NCI-H774 (cell line): Measurements from ENCODE around the gene SLC6A2.
"Not testable (repeated sequence)": the region's sequence is repeated elsewhere in the genome, so short reads cannot be mapped to it uniquely, and the experiment has no call there.

Source experiments
- DNase-seq: peaks from one replicate; lab custom pipeline; 2025; lab: John Stamatoyannopoulos, UW

SLC6A2 gene

GRCh38 chr16:55655897-55656681 lies at the start of gene SLC6A2:
Gene SLC6A2 (plus strand): TSS chr16:55655988. CDS start chr16:55656695, 707 bp downstream.
- DNase-seq: no peak

GRCh38 chr16:55613613-55614335 lies 42.0 kb upstream of the SLC6A2 start:
- DNase-seq: no peak

- DNase-seq: no peak
These were observed 40.7 kb upstream of the SLC6A2 start for GRCh38 chr16:55615071-55615470.

- DNase-seq: not testable (repeated sequence)
These were observed 40.1 kb upstream of the SLC6A2 start for GRCh38 chr16:55615670-55616069.

GRCh38 chr16:55621771-55622170 lies 34.0 kb upstream of the SLC6A2 start:
- no peak for DNase-seq

GRCh38 chr16:55622272-55622671 lies 33.5 kb upstream of the SLC6A2 start:
- no peak for DNase-seq

- DNase-seq: no peak
These were observed 32.7 kb upstream of the SLC6A2 start for GRCh38 chr16:55622930-55623561.

GRCh38 chr16:55623640-55624039 lies 32.1 kb upstream of the SLC6A2 start:
- DNase-seq: no peak

- DNase-seq: no peak
These were observed 31.1 kb upstream of the SLC6A2 start for GRCh38 chr16:55624696-55625095.

- no peak for DNase-seq
These were observed 29.9 kb upstream of the SLC6A2 start for GRCh38 chr16:55625843-55626242.

- DNase-seq: no peak
These were observed 27.4 kb upstream of the SLC6A2 start for GRCh38 chr16:55628306-55628968.

GRCh38 chr16:55630774-55631173 lies 25.0 kb upstream of the SLC6A2 start:
- no peak for DNase-seq

GRCh38 chr16:55632259-55632658 lies 23.5 kb upstream of the SLC6A2 start:
- no peak for DNase-seq

GRCh38 chr16:55634193-55634592 lies 21.6 kb upstream of the SLC6A2 start:
- no peak for DNase-seq

- no peak for DNase-seq
These were observed 17.5 kb upstream of the SLC6A2 start for GRCh38 chr16:55638256-55638655.

- DNase-seq: no peak
These were observed 15.0 kb upstream of the SLC6A2 start for GRCh38 chr16:55640701-55641327.

- no peak for DNase-seq
These were observed 14.2 kb upstream of the SLC6A2 start for GRCh38 chr16:55641430-55642056.

- no peak for DNase-seq
These were observed 13.2 kb upstream of the SLC6A2 start for GRCh38 chr16:55642611-55643010.

- no peak for DNase-seq
These were observed 12.4 kb upstream of the SLC6A2 start for GRCh38 chr16:55643161-55643970.

- DNase-seq: no peak
These were observed 9.8 kb upstream of the SLC6A2 start for GRCh38 chr16:55645986-55646385.

GRCh38 chr16:55647343-55647742 lies 8.4 kb upstream of the SLC6A2 start:
- DNase-seq: no peak
